IPS-18c (cell line): ENCODE measurements around the gene NKAIN1.
A peak's percentile ranks its signal among the peaks of the same experiment; 100 is the strongest.

ENCODE experiments used
- H3K4me3 ChIP-seq: 2 replicates; pipeline ENCODE4 v1.7.0; 2013; ENCODE audit warnings: low read depth, mild to moderate bottlenecking, low read length, moderate library complexity; ENCODE audit not compliant: insufficient read depth
- H3K9me3 ChIP-seq: one replicate; pipeline ENCODE4 v1.6.1; 2013; ENCODE audit warnings: mild to moderate bottlenecking, low read length, moderate library complexity; ENCODE audit not compliant: control insufficient read depth, insufficient read depth

NKAIN1 gene

DNA sequence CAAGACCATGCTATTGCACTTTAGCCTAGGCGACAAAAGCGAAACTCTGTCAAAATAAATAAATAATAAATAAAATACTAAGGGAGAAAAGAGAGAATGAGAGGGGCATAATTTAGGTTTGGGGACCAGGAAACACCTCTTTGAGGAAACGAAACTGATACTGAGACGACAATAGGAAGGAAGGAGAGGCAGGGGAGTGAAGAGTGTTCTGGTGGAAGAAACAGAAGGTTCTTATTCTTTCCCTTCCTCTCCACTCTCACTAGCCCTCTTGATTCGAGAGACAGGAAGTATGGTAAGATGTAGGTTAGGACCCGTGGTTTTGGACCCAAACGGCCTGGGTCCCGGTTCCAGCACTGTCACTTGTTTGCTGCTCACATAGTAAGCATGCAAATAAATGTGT, 1.6 kb upstream of the NKAIN1 start:
- Histone ChIP-seq H3K9me3 (no peaks in the 10 kb centered on the region), H3K4me3 (no peak overlapping the region)

DNA sequence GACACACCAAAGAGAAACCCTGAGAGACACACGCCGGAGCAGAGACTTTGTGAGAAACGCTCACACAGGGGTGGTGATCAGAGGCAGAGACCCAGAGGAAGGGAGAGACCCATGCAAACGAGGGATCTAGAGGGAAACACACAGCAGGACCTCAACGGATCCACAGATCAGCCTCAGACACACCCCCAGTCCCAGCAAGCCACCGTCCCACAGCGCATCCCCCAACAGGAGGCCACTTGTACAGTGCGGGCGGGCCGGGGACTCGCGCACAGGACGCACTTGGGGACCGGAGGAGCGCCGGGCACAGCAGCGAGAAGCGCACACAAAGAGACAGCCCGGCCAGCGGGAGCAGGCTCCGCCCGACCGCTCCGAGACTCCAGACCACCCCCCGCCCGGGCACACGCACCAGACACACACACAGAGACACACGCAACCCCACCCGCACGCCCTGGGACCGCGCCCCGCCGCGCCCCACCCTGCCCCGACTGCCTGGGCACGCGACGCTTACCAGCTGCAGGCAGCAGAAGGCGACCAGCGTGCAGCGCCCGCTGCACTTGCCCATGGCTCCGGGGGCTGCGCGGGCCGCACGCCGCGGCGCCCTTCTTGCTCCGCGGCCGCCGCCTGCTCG, 587 bp downstream of the NKAIN1 start:
- Histone ChIP-seq H3K9me3 (no peaks in the 10 kb centered on the region), H3K4me3 (peak overlapping the region; percentile 74)

DNA sequence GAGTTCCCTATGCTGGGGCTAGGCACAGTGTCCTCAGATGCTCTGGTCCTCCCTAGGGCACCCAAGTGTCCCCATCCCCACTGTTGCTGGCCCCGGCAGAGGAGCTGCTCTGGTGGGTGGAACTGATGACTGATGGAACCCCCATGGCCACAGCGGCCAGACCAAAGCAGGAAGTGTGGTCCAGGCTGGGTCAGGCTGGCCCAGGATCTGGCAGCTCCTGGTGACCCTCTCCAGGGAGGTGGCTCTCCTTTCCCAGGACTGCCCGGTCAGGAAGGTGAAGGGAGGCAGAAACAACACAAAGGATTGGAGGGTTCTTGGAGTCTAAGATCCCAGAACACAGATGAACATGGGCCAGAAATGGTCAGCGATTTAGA, 1.1 kb downstream of the NKAIN1 start:
- H3K9me3 ChIP-seq: no peaks in the 10 kb centered on the region
- peak overlapping the region; percentile 74 for H3K4me3 ChIP-seq

DNA sequence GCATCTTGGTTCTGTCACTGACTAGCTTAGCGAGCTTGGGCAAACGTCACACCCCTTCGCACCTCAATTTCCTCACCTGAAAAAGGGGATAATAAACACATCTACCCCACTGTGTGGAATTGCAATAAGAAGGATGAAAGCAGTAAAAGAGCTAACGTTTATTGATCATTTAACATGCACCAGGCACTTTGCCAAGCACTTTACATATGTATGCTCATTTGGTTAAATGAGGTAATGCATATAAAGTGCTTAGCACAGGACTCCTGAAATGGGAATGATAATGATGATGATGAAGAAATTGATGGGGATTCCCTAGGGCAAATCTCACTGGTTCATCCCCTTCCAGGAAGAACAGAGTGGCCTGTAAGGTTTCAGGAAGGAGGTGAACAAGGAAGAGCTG, 4.8 kb downstream of the NKAIN1 start:
- Histone ChIP-seq H3K9me3 (no peaks in the 10 kb centered on the region), H3K4me3 (no peak overlapping the region)

DNA sequence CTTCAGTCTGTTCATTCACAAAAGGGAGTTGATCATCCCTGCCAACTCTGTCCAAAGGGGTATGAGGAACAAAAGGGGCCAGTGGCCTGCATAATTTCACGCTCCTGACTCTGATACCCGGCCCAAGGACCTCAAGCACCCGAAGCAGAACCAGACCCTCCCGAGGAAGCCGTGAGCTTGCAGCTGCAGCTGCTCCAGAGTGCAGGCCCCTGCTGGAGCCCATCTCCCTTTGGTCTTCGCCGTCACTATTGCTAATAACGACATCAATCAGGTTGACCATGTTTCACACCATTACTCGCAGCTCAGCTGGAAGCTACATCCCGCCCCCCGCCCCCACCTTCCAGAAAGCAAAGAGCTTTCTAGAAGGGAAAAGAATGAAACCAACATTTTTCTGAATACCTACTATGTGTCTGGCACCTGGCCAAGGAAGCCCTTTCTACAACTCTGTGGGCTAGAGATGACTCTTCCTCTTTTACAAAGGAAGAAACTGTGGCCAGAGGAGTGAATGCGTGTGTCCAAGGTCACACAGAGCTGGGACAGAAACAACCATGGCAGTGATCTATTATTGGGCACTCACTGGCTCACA, 5.5 kb downstream of the NKAIN1 start:
- H3K4me3 ChIP-seq: no peak overlapping the region
- H3K9me3 ChIP-seq: no peaks in the 10 kb centered on the region

DNA sequence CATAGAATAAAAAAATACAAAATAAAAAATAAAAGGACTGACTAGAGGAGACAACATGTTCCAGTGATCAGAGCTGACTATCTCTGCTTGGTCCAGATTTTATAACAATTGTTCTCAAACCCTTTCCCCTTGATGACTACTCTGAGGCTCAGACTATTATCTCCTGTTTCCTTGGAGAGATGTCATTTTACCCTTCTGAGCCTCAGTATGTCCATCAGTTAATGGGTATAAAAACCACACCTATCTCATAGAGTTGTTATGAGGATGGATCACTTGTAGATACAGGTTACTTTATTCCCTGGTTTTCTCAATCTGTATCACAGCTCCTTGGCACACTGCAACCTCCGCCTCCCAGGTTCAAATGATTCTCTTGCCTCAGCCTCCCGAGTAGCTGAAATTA, 7.0 kb downstream of the NKAIN1 start:
- Histone ChIP-seq H3K4me3 (no peak overlapping the region), H3K9me3 (no peaks in the 10 kb centered on the region)

DNA sequence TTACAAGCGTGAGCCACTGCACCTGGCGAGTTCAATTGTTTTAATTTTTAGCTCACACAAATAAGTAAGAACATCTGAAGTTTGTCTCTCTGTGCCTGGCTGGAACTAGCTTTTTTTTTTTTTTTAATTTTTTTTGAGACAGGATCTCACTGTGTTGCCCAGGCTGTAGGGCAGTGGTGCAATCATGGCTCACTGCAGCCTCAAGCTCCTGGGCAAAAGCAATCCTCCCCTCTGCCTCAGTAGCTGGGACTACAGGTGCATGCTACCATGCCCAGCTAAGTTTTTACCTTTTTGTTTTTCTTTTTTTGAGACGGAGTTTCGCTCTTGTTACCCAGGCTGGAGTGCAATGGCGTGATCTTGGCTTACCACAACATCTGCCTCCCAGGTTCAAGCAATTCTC, 7.9 kb downstream of the NKAIN1 start:
- Histone ChIP-seq H3K9me3 (no peaks in the 10 kb centered on the region), H3K4me3 (no peak overlapping the region)

DNA sequence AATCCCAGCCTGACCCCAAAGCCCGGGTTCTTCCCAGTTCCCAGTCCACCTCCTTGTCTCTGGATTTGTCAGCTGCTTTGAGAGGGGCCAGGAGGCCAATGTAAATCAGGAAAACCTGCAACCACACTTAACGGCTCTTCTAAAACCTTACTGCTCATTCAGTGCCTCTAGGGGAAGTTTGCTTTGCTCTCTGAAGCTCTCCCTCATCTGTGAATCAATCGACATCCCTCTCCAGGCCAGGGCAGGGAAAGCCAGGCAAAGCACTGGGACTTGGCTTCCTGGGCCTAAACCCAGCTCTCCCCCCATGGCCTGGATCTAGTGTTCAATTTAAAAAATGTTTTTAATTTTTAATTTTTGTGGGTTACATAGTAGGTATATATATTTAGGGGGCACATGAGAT, 9.3 kb downstream of the NKAIN1 start:
- H3K4me3 ChIP-seq: no peak overlapping the region
- H3K9me3 ChIP-seq: no peaks in the 10 kb centered on the region

DNA sequence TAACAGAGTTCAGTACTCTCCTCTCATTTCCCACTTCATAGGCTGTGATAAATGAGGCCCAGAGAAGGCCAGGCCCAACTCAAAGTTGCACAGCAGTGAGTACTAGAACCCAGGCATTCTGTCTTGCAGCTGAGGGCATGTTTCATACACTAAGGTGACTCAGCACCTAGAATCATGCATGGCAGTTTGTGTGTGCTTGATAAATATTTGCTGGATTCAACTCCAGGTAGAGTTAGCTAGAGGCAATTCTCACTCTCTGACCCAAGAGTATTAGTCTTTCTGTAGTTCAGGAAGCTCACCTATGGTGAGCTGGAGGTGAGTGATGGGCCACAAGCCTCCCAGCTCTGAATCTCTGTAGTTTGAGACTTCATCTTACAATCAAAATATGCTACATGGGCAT, 10.7 kb downstream of the NKAIN1 start:
- no peaks in the 10 kb centered on the region for H3K9me3 ChIP-seq

DNA sequence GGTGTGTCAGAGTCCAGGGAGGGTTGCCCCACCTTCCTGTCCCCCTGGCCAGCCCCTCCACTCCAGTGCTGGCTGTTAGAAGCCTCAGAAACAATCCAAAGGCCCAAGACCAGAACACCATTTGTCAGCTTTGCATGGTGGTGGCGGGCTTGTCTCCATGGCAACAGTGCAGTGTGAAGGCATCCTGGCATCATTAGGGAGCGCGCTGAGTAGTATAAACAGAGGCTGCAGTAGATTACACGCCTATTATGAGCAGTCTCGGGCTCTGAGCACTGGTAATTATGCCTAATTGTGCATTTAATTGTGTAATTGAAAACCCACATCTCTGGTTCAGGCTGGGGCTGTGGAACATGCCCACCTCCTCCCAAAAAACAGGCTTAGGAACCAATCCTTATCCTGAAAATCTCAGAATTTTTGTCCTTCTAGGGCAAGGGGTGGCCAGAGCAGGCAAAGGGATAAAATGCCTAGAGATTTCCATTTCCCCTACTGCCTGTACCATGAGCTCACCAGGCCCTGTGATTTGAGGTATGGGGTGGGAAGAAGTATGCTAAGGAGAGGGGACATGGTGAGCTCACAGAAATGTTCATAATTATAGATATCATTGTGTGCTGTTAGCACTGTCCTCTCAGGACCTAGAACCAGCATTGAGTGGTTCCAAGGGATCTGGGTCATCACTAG, 11.7 kb downstream of the NKAIN1 start:
- Histone ChIP-seq H3K9me3 (no peaks in the 10 kb centered on the region), H3K4me3 (no peak overlapping the region)

More for the DNA sequence above, 10.7 kb downstream of the NKAIN1 start:
- no peak overlapping the region for H3K4me3 ChIP-seq

DNA sequence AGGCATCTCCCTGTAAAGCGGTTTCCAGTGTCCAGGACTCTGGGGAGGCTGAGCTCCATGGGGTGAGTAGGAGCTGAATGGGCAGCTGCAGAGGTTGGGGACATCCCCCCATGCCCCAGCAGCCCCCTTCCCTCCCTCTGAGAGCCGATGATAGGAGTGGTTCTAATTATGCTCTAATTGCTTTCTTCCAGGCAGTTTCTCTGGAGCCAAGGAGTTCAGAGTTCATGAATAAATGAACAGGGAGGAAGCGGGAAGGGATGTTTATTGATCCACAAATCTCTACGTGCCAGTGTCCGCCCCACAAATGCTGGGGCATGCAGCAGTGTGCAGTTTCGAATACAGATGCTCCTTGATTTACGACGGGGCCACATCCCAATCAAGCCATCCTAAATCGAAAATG, 15.6 kb downstream of the NKAIN1 start:
- H3K4me3 ChIP-seq: no peak overlapping the region
- no peaks in the 10 kb centered on the region for H3K9me3 ChIP-seq

DNA sequence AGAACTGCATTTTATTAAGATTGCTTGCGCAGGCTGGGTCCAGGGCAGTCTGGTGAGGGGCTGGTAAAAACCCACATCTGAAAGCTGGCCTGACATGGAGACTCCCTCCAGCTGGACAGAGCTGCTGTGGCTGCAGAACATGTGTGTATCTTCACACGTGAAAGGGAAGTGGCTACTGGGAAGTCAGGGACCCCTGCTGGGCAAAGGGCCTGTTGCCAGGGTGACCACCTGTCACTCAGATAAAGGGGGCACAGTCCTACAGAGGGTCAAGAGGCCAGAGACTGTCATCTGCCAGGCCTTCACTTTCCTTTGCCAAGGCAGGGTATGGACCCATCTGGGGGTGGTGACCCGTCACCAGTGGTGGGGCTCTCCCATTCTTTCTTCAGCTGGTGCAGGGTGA, 17.5 kb downstream of the NKAIN1 start:
- Histone ChIP-seq H3K9me3 (no peaks in the 10 kb centered on the region), H3K4me3 (no peak overlapping the region)

DNA sequence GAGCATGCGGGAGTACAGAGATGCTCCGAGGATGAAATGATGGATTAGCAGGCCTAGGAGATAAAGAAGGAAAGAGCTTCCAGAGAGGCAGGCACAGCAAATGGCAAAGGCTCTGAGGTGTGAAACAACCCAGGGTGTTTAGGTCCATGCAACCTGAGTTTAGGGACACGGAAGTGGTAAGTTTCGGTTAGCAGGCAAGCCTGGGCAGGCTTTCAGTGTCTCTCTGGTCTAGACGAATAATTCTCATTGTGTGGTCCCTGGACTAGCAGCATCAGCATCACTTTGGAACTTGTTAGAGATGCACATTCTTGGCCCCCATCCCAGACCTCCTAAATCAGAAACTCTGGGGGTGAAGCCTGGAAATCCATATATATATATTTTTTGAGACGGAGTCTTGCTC, 18.6 kb downstream of the NKAIN1 start:
- Histone ChIP-seq H3K9me3 (no peaks in the 10 kb centered on the region), H3K4me3 (no peak overlapping the region)

DNA sequence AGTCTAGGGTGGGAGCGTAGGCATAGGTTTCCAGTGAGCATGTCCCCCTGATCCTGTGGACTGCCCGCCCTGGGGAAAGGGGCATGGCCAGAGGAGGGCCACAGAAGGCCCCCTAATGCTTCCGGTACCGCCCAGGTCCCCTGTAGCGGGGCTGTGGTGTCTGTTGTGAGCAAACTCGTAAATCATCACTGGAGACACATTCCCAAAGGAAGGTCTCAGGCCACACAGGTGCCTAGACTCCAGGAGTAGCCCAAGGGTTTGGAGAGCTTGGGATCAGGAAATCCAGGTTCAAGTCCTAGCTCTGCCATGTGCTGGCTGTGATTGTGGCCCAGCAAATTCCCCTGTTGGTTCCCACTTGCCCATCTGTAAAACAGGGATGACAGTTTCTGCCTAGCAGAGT, 20.2 kb downstream of the NKAIN1 start:
- no peaks in the 10 kb centered on the region for H3K9me3 ChIP-seq

DNA sequence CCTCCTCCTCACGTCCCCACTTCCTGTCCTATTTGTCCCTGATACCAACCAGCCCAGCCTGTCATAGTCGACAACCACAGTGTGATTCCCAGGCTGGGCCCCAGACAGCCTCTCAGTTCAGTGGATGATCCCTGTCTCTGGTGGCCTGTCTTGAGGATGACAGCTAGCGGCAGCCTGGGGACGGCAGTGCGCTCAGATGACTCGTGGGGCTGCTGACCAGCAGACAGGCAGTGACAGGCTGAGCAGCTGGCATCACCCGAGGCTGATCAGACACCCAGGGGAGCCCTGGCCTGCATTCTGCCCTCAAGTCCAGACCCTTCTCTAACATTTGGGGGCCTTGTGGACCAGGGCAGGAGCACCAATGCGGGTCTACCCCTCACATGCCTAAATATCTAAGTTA, 21.0 kb downstream of the NKAIN1 start:
- no peak overlapping the region for H3K4me3 ChIP-seq
- H3K9me3 ChIP-seq: no peaks in the 10 kb centered on the region

More for the DNA sequence above, 20.2 kb downstream of the NKAIN1 start:
- H3K4me3 ChIP-seq: no peak overlapping the region

DNA sequence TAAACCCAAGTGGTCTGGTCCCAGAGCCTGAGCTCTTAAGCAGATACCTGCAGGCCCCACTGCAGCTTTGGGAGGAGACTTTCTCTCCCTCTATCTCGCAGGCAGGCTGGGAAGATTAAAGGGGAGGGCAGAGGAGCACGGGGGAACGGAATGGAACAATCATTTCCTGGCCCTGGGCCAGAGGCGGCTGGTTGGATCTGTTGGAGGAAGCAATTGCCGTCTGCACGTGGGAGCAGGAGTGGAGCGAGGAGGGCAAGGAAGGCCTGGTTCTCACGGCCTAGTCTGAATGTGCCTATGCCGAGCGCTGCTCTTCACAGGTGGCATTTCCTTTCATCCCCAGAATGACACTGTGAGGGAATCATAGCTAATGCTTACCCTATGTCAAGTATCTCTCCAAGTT, 23.7 kb downstream of the NKAIN1 start:
- H3K4me3 ChIP-seq: no peak overlapping the region
- H3K9me3 ChIP-seq: no peaks in the 10 kb centered on the region

DNA sequence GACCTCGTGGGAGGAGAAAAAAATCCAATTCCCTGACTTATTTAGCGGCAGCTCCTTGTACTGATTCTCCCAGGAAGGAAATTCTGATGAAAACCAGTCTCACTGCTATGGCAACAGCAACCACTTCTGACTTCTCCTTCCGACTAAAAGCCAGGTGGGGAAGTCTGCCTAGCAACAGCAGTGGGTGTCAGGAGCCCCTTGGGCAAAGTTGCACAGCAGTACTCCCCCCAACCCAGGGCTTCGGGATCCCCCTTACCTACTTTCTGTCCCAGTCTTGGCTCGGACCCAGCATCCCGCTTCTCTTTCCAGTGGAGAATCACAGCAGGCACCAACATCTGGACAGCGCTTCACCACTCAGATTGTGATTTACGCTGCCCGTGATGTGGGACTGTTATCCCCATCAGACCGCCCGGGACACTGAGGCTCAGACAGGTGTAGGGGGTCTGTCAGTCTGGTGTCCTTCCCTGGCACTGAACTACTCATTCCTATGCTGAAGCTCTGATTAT, 24.6 kb downstream of the NKAIN1 start:
- Histone ChIP-seq H3K9me3 (no peaks in the 10 kb centered on the region), H3K4me3 (no peak overlapping the region)

DNA sequence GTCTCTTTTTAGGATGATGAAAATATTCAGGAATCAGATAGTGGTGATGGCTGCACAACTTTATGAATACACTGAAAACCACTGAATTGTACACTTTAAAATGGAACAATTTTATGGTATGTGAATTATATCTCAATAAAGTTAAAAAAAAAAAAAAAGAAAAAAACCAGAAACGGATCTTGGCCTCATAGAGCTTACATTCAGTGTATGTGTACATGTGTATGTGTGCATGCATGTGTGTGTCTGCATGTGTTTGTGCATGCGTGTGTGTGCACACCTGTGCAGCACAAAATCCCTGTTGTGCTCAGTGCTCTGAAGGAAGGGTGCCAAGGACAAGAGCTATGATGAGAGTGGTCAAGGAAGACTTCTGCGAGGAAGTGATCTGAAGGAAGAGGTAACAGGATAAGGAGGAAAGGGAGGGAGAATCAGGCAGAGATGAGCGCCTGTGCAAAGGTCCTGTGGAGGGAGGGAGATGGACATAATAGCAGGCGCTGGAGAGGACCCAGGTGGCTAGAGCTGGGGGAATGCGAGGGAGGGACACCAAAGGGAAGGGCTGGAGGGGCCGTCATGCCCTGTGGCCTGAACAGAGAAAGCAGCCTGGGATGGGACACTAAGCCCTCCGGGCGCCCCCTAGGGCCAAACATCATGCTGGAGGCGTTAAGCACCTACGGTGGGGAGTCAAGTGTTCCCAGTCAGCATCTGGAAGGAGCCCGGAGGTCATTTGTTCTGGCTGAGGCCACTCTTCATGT, 25.2 kb downstream of the NKAIN1 start:
- no peak overlapping the region for H3K4me3 ChIP-seq

More for the DNA sequence above, 25.2 kb downstream of the NKAIN1 start:
- no peaks in the 10 kb centered on the region for H3K9me3 ChIP-seq
